ENCODE results near the gene ADAMTS12.

GRCh38 chr5:33827885-33828284, 63.9 kb downstream of the ADAMTS12 start:
- TF ChIP-seq POLR2AphosphoS5 (IDR thresholded peaks at IDR 0.05; ENCODE audit: low read depth, low read length) (no peak), ZBTB33 (IDR thresholded peaks at IDR 0.05; ENCODE audit: borderline replicate concordance, low read depth) (no peak), EP300 (IDR thresholded peaks at IDR 0.05; ENCODE audit: borderline replicate concordance in 1 of 2, low read depth in 1 of 2, low read length in 1 of 2) (no peak)

All from SK-N-SH (cell line).